ENCODE measurements around the gene HAGH.
"Not testable (repeated sequence)": the region's sequence is repeated elsewhere in the genome, so short reads cannot be mapped to it uniquely, and the experiment has no call there.

The HAGH gene

DNA sequence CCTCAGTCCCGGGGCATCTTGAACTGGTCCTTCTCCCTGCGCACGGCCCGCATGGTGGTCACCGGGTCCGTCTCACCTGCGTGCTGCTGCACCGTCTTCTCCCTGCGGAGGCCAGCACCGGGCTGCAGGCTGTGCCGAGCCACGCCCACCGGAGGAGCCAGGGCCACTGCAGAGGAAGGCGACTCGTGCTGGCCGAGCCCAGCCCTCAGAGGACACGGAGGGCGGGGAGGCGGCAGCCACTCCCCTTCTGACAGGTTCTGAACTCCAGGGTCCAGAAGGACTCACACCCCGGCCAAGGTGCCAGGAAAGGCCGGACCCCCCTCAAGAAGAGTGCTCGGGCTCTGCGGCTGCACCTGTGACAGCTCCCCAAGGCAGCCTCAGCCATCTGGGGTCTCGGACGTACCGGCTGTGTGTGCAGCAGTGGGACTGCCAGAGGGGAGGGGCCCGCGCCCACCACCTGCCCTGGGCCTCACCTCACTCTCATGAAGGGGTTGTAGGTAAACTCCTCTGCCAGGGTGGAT, 17.3 kb downstream of the HAGH start:
- no peak for DNase-seq

DNA sequence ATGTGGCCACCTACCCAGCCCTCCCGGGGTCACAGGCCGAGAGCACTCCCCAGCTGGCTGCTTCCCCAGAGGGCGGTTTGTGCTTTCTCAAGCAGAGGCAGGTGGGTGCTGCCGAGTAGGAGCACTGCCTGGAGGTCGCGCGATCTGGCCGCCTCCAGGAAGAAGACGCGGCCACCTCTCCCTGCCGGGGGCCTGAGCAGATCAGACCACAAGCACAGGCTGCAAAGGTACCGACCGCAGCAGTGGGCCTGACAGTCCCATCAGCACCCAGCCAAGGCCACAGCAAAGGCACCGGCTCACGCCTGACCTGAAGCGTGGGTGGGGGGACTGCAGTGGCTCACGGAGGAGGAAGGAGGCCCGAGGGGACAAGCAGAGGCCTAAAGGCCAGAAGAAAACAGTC, 17.9 kb downstream of the HAGH start:
- DNase-seq: no peak

DNA sequence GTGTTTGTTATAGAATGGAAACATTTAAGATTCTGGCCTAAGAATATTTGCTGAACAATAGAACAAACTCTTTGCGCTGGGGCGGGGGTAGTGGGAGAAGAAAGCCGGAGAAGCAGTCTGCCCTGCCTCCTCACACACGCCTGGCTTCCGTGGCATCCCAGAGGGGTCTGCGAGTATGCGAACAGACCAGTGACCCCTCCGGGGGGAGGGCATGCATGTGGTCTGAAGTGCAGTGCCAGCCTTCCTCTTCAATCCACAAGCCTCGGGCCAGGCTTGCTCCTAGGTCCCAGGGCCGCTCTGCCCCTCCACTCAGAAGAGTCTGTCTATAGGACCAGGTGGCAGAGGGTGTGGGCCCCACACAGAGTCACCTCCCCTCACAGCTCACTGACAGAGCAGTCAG, 19.0 kb downstream of the HAGH start:
- DNase-seq: no peak

DNA sequence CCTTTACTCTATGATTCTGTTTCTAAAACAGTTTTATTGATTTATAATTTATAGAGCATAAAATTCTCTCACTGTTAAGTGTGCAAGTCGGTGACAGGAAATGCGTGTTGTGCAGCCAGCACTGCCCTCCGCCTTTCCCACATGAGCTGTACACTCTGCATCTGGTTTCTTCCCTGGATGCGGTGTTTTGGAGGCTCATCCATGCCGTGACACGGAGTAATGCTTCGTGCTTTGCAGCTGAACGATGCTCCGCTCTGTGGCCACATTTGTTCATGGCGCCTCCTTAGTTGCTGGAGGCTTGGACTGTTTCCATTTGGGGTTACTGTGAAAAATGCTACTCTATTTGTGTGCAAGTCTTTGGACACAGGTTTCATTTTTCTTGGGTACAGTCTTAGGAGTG, 25.9 kb downstream of the HAGH start:
- no peak for DNase-seq

DNA sequence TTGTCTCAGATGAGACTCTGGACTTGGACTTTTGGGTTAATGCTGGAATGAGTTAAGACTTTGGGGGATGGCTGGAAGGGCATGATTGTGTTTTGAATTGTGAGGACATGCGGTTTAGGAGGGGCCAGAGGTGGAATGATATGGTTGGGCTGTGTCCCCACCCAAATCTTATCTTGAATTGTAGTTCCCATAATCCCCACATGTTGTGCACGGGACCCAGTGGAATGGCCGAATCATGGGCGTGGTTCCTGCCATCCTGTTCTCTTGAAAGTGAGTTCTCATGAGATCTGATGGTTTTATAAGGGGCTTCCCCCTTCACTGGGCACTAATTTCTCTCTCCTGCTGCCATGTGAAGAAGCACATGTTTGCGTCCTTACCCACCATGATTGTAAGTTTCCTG, 27.4 kb downstream of the HAGH start:
- DNase-seq: not testable (repeated sequence)

DNA sequence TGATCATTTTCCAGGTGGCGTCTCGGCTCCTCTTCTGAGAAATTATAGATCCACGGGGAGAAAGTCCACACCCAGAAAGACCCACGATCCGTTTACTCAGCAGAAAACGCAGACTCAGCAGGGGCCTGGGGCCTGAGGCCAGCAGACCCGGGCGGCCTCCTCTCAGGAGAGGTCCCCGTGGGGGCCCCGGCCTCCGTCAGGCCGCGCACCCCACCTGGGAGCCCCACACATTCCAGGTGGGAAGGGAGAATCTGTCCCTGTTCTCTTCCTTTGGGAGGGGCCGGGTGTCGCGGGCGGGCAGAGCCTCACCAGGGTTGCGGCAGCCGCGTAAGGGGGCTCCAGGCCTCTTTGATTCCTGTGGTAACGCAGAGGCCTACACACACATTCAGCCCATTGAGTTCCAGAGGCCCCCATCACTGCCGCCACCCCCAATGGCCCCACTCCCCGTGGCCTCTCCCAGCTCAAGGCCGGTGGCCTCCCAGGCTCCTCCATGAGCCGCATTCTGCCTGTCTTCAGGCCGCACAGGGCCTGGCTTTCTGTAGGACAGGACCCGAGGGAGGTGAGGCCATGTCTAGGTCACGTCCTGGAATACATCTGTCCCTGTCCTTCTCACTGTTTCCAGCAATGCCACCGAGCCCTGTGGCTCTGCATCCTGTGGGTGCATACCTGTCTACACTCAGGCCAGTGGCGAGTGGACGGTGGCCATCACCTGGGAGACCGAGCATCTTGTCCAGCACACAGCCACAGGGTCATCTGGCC, 31.5 kb downstream of the HAGH start:
- DNase-seq: no peak

DNA sequence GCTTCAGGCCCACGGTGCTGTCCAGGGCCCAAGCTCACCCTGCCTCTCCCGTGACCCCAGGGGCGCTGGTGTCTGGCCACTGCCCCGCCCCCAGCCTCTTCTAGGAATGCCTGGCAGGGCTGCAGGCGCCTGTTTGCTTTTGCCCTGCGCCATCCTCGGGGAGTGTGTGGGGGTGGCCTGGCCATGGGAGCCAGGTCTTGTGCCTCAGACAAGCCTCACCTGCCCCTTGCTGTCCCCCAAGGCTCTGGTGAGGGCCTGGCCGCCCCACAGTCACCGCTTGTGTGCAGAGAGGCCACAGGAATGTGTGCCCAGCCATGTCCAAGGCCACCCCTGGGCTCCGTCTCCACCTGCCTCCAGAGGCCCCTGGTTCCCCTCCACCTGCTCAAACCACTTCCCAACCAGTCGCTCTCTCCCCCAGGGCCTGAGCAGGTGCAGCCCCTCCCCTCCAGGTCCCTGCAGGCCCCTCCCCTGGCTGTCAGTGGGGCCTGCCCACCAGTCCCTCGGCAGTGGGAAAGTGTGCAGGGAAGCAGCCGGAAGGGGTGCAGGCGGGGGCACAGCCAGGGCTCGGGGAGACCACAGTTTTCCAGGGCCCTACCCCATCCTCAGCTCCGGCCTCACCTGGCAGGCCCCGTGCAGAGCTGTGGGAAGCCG, 32.3 kb downstream of the HAGH start:
- no peak for DNase-seq

DNA sequence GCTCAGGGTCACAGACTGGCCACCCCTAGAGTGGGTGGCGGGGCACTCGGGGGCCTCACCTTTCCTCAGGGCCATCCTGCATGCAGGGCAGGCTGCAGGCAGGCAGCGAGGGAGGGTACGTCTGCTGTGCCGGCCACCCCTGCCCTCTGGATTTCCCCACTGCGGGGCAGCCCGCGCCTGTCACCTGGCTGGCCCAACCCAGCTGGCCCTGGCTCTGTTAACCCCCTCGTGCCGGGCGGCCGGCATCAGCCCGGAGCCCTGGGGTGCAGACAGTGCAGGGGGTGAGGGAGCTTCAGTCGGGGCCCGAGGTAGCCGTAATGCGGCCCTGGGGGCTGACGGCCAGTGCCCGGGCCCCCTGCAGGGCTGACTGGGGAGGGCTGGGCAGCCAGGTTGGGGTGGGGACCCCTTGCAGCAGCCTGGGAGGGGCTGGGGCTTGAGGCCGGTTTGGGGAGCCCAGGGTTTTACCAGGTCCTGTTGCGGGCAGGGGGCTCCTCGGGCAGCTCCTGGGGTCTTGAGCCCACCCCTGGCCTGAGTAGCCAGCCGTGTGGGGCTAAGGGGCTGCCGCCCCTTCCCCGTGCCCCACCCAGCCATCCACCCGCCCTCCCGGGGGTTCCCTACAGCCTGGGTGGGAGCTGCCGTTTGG, 32.9 kb downstream of the HAGH start, which contains the start of gene IGFALS:
TSS of gene IGFALS (minus strand) at position 128 of the 643 bp plus-strand sequence. CDS start at position 75, 53 bp downstream.
- DNase-seq: no peak

DNA sequence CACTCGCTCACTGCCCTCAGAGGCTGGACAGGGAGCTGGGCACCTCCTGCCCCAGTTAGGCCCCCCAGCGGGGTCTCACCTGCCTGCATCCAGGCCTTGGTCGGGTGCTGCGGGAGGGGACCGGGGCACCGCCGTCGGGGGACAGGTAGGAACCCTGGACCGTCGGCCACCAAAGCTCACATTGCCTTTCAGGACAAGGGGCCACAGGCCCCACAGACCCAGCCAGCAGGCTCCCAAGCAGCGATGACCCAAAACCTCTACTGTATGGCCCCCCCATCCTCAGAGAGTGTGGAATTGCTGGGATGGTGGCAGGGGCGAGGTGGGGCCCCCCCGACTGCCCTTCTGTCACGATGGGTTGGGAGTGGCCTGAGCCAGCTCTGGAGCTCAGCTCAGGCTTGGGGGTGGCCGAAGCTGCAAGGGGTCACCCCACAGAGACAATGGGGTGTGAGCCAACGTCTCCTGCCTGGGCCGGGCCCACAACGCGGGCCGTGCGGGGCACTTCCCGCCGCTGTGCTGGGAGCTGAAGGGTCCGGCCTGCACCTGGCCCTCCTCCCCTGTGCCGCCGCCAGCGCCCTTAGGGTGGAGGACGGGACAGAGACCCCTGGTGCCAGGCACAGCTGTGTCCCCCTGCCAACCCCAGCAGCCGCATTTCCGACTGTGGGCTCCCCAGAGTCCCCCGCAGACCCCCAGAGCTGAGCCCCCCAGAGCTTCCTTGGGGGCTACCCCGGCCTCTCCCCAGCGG, 33.6 kb downstream of the HAGH start:
- DNase-seq: no peak

DNA sequence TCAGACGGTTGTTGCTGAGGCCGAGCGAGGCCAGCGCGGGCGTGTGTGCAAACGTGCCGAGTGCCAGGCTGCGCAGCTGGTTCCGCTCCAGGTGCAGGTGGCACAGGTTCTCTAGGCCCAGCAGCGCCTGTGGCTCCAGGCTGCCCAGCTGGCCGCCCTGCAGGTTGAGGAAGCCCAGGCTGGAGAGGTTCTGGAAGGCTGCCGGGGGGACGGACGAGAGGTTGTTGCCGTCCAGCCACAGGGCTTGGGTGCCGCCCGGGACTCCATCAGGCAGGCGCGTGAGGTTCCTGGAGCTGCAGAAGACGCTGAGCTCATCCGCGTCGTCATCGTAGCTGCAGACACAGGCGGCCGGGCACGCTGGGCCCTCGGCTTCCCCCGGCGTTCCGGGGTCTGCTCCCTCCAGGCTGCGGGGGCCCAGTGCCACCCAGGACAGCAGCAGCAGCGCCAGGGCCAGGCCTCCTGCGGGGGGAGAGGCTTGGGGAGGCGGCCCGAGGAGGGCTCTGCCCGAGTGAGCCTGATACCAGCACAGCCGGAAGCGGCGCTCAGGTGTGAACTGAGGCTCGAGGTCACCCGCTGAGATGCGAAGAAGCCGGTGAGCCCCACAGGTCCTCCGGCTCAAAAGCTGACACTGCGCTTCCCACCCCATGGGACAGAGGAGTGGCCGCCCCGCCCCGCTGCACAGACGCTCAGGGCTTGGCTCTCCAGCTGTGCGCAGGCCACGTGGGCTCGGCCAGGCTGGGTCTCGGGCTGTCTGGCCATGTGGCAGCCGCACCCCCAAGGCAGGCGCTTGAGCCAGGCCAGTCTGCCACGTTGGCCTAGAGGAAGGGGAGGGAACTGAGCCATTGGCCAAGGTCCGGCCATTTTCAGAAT, 34.4 kb downstream of the HAGH start:
- DNase-seq: no peak

DNA sequence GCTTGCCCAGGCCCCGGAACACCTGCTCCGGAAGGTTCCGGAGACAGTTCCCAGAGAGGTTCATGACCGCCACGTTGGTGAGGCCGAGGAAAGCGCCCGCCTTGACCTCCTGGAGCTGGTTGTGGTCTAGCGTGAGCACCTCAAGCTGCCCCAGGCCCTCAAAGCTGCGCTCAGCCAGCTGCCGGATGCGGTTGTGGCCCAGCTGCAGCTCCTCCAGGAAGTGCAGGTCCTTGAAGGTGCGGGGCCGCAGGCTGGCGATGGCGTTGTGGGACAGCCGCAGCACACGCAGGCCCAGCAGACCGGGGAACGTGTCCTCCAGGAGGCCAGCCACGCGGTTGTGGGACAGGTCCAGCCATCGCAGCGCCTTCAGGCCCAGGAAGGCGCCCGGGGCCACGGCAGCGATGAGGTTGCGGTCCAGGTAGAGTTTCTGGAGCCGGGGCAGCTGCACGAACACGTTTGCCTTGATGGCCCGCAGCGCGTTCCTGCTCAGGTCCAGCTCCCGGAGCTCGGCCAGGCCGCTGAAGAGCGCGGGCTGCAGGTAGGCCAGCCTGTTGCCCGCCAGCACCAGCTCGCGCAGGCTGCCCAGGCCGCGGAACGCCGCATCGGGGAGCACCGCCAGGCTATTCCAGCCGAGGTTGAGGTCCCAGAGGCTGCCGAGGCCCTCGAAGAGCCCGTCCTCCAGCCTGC, 35.2 kb downstream of the HAGH start:
- DNase-seq: no peak

DNA sequence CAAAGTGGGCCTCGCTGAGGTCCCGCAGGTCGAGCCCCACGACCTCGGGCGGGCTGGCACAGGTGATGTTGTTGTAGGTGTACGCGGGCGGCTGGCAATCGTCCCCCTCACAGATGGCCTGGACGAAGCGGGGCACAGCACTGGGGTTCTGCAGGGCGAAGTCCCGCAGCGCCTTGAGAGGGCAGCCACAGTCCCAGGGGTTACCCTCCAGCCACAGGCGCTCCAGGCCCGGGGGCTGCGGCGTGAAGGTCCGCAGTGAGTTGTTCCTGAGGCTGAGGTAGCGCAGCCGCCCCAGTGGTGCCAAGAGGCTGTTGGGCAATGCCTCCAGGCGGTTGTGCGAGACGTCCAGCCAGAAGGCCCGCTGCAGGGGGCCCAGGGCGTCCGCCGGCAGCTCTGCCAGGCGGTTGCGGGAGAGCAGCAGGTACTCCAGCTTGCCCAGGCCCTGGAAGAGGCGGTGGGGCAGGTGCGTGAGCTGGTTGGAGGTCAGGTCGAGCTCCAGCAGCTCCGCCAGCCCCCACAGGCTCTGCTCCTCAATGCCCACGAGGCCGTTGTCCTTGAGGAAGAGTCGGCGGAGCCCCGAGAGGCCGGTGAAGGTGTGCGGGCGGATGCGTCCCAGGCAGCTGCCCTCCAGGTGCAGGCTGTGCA, 35.9 kb downstream of the HAGH start:
- no peak for DNase-seq

DNA sequence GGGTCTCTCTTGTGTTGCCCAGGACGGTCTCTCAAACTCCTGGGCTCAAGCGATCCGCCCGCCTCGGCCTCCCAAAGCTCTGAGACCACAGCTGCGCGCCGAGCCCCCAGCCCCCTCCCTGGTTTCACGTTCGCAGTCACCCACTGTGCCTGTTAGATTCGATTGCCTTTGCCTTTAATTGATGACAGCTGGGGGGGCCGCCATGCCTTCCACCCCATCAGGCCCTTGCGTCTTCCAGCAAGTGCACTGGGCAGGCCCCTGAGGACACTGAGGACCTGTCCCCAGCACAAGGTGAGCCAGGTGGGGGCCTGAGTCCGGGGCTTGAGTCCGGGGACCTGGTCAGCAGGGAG, 36.4 kb downstream of the HAGH start:
- no peak for DNase-seq

DNA sequence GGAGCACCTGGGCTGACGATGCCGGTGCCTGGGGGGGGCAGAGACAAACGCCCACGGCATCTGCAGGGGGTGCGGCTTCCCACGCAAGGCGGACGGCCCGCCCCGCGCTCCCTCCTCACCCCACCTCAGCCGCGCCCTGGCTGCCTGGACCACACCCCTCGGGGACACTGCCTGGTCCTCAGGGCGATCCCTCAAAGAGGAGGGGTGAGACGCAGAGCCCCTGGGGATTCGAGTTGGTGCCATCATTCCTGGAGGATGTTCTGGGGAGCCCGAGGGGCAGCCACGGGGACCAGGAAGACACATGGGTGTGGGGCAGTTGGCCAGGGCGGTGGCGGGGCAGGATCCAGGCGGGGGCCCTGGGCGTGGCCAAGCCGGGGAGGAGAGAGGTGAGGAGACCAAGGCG, 37.0 kb downstream of the HAGH start:
- DNase-seq: no peak

DNA sequence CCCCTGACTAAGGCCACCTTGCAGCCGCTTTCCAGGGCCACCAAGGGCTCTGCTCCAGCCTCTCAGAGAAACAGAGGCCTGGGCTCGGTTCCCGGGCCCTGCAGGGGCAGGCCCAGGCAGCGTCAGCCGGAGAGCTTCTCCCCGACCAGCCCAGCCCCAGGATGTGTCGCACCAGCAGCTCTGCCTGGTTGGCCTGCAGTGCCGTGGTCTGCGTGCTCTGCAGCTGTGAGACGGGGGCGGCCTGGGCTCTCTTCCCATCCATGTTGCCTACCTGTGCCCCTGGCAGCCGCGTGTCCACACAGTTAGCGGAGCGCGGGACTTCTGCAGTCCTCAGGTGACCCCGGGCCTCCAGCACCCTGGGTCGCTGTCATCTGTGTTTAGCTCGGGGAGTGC, 37.9 kb downstream of the HAGH start:
- DNase-seq: no peak

DNA sequence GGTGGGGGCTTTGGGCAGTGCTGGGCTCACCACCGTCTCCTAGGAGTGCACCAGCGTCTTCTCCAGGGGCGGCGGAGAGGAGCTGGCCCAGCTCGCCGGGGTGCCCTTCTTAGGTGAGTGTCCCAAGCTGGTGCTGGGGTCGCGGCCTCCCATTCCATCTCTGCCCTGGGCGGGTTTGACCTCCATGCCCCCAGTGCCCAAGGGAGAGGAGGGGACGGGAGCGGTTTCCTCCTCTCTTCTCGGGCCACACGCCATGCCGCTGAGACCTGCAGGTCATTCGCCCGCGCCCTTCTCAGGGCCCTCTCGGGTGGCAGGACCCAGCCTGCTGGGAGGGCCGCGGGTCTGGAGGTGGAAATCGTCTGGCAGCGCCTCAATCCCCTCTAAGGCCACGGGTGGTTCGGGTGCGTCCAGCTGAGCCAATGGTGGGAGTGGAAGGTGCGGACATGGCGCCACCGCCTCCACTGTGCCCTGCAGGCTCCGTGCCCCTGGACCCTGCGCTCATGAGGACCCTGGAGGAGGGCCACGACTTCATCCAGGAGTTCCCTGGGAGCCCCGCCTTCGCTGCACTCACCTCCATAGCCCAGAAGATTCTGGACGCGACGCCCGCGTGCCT, 38.4 kb downstream of the HAGH start:
- no peak for DNase-seq

DNA sequence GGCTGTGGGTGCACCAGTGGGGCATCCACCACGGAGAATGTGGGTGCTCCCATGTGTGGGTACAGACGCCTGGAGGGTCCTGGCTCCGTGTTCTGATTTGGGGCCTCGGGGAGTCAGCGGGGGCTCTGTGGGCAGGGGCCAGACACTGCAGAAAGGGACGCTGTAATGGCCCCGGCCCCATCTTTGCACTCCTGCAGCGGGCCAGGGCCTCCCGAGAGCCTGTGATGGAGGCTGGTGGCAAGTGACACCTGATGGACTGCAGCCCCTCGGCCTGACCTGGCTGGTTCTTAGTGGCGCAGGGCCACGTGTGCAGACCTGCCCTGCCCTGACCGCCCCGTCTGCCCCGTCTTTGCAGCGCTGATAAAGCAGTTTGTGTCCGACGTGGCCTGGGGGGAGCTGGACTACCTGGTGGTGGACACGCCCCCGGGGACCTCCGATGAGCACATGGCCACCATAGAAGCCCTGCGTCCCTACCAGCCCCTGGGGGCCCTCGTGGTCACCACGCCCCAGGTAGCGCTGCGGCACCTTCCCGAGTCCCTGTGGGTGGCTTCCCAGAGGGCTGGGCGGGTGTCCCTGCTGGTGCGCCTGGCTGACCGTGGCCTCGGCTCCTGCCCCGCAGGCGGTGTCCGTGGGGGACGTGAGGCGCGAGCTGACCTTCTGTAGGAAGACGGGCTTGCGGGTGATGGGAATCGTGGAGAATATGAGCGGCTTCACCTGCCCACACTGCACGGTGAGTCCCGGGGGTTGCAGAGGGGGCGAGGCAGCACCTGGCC, 39.1 kb downstream of the HAGH start:
- DNase-seq: no peak

DNA sequence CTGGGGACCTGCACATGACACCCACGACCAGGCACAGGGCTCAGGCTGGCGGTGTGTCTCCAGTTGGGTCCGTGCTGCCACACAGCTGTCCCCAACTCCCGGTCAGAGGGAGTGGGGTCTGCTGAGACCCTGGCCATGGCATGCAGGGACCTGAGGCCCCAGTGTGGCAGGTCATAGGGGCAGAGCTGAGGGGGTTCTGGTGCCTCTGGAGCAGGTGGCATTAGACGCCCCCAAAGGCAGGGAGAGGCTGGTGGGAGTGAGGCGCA, 39.6 kb downstream of the HAGH start:
- DNase-seq: no peak

DNA sequence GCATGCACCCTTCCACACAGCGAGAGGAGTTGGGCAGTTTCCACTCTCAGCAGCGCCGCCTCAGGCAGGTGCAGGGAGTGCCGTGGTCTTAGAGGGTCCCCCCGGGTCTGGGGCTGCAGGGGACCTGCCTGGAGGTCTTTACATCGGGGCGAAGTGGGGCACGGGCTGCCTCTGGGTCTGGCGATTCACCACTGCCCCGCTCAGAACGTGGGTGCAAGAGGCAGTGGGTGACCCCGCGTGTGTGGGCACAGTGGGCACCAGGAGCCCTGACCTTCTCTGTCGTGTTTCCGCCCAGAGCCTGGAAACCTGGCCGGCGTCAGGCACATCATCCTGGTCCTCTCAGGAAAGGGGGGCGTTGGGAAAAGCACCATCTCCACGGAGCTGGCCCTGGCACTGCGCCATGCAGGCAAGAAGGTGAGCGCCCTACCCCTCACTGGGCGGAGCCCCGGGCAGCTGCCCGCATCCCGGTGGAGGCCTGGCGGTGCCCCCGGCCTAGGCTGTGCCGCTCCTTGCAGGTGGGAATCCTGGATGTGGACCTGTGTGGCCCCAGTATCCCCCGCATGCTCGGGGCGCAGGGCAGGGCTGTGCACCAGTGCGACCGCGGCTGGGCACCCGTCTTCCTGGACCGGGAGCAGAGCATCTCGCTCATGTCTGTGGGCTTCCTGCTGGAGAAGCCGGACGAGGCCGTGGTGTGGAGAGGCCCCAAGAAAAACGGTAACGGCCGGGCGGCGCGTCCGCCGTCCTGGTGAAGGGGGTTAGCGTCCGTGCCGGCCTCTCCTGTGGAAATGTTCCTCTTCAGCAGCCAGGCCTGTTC, 40.2 kb downstream of the HAGH start:
- no peak for DNase-seq

DNA sequence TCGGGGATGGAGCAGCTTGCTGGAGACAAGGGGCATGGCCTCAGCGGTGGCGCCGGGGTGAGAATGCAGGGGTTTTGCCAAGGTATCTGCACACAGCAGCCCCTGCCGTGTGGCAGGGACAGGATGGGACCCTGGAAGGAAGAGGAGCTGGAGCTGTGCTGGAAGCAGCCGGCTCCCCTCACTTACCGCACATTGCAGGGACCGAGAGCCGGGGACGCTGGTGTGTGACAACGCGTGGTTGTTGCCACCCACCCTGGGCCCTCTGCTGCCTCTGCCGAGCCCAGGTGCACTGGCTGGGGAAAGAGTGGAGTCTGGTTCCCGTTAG, 40.8 kb downstream of the HAGH start:
- no peak for DNase-seq

All from NCI-H82 (cell line).